GM10847 (cell line): ENCODE results near the gene CCNL2.

Experiments used
- POLR2A ChIP-seq: IDR thresholded peaks from 2 replicates; pipeline ENCODE4 v1.6.1; 2011; ENCODE audit not compliant: insufficient read length; ENCODE audit errors: extremely low read depth

CCNL2 gene

GRCh38 chr1:1391225-1391624 is 7.9 kb downstream of the CCNL2 start:
- no peak for TF ChIP-seq POLR2A

- TF ChIP-seq POLR2A, result no peak
Observed at GRCh38 chr1:1390675-1391074, 8.5 kb downstream of the CCNL2 start.

GRCh38 chr1:1388078-1388472 is 11.1 kb downstream of the CCNL2 start:
- TF ChIP-seq POLR2A, result no peak

- TF ChIP-seq POLR2A, result no peak
Observed at GRCh38 chr1:1387098-1388077, 11.7 kb downstream of the CCNL2 start.

GRCh38 chr1:1385931-1386330 is 13.2 kb downstream of the CCNL2 start:
- no peak for TF ChIP-seq POLR2A

- TF ChIP-seq POLR2A, result no peak
Observed at GRCh38 chr1:1381294-1381693, 17.8 kb downstream of the CCNL2 start.

- no peak for TF ChIP-seq POLR2A
Observed at GRCh38 chr1:1380860-1381259, 18.3 kb downstream of the CCNL2 start.

GRCh38 chr1:1377540-1378205 is 21.5 kb downstream of the CCNL2 start:
- TF ChIP-seq POLR2A, result no peak

GRCh38 chr1:1376551-1377226 is 22.4 kb downstream of the CCNL2 start:
- no peak for TF ChIP-seq POLR2A

GRCh38 chr1:1374929-1375662 is 24.0 kb downstream of the CCNL2 start, which contains the start of gene AURKAIP1:
Gene AURKAIP1 (minus strand): TSS chr1:1375207. CDS start chr1:1374756, 451 bp downstream.
- peak; percentile 78 for TF ChIP-seq POLR2A

- no peak for TF ChIP-seq POLR2A
Observed at GRCh38 chr1:1374589-1374928, 24.6 kb downstream of the CCNL2 start.

- TF ChIP-seq POLR2A, result no peak
Observed at GRCh38 chr1:1373815-1374588, 25.1 kb downstream of the CCNL2 start.

- no peak for TF ChIP-seq POLR2A
Observed at GRCh38 chr1:1373051-1373814, 25.9 kb downstream of the CCNL2 start.
